Lung microvascular endothelial cell (primary cell): ENCODE measurements around the gene SLAIN1. TPM values are rescaled to one million over a fixed set of nuclear protein-coding genes. Genes with fewer than 3 reads are reported as not detected.

Experiments
- total RNA-seq: library from RNA; depleted of rRNA; stranded (reverse); fragments of >200 nt; gene quantifications from 2 replicates; pipeline ENCODE4 v1.2.1, GENCODE V29; 2014

The SLAIN1 gene
- total RNA-seq, 1 donor from 2014 or later = 8.5 TPM

Other genes with a start within 250 kb of the SLAIN1 start
- gene SCEL, start 162.0 kb upstream of the SLAIN1 start, total RNA-seq = not detected in 2 replicates
- gene EDNRB, start 221.1 kb downstream of the SLAIN1 start, total RNA-seq = 93.5 and 211 TPM in 2 replicates